Uterus (tissue), 2 donors: ENCODE measurements around the gene ANXA3.
"Not testable (repeated sequence)": the region's sequence is repeated elsewhere in the genome, so short reads cannot be mapped to it uniquely, and the experiment has no call there.

Source experiments
- CTCF ChIP-seq, 4 experiments: fragments of 200-600 bp in 2 of 4; fragments of 450-650 bp in 2 of 4; sonication (generic) in 2 of 4; IDR thresholded peaks; one replicate each; pipeline ENCODE4 v1.5.1; 2016 to 2019; ENCODE audit warnings: antibody characterized with exemption in 4 of 4, mild to moderate bottlenecking in 2 of 4, moderate library complexity in 1 of 4
- POLR2A ChIP-seq, 2 donors: fragments of 450-650 bp; IDR thresholded peaks; one replicate each; pipeline ENCODE4 v1.6.1; 2016; ENCODE audit warnings: antibody characterized with exemption in 2 of 2, mild to moderate bottlenecking in 1 of 2, moderate library complexity in 1 of 2

GRCh38 chr4:78547899-78548298 lies 3.7 kb upstream of the ANXA3 start:
- TF ChIP-seq CTCF, POLR2A (IDR thresholded peaks at IDR 0.05): not testable (repeated sequence)
